AG09309 (cell line): ENCODE measurements around the gene VOPP1.
A peak's percentile ranks its signal among the peaks of the same experiment; 100 is the strongest.

Experiments used
- DNase-seq: peaks from one replicate; pipeline ENCODE4 v3.0.0-alpha.2; 2010; ENCODE audit warnings: low read depth
- H3K4me3 ChIP-seq: 2 replicates; pipeline ENCODE4 v1.5.1; 2011; ENCODE audit warnings: mild to moderate bottlenecking, low read depth, low read length, moderate library complexity; ENCODE audit not compliant: control insufficient read depth
- TF ChIP-seq, protein P1 (sequence below): IDR thresholded peaks from 2 replicates; pipeline ENCODE4 v1.5.1; 2011; ENCODE audit warnings: mild to moderate bottlenecking, low read depth, low read length, inconsistent platforms; ENCODE audit not compliant: insufficient read depth, control insufficient read depth; ENCODE audit errors: missing control alignments

VOPP1 gene

DNA sequence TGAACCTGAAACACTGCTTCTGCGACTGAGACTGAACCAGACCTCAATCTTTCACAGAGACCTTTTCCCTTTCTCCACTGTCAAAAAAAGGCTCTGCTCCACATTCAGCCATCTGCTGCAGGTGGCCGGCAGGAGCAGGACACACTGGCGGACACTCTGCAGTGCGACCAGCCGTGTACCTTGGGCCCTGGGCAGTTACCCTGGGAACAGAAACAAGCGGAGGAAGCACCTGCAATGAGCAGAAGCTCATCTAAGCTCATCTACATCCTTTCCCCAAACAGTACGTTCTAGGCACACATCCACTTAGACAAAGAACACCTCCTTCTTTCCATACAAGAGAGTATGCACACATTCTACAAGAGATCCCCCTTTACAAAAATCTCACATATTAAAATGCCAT lies 22.8 kb downstream of the VOPP1 start:
- H3K4me3 ChIP-seq = no peak overlapping the region
- DNase-seq = no peak
- TF ChIP-seq, protein P1, sequence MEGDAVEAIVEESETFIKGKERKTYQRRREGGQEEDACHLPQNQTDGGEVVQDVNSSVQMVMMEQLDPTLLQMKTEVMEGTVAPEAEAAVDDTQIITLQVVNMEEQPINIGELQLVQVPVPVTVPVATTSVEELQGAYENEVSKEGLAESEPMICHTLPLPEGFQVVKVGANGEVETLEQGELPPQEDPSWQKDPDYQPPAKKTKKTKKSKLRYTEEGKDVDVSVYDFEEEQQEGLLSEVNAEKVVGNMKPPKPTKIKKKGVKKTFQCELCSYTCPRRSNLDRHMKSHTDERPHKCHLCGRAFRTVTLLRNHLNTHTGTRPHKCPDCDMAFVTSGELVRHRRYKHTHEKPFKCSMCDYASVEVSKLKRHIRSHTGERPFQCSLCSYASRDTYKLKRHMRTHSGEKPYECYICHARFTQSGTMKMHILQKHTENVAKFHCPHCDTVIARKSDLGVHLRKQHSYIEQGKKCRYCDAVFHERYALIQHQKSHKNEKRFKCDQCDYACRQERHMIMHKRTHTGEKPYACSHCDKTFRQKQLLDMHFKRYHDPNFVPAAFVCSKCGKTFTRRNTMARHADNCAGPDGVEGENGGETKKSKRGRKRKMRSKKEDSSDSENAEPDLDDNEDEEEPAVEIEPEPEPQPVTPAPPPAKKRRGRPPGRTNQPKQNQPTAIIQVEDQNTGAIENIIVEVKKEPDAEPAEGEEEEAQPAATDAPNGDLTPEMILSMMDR = no peak

DNA sequence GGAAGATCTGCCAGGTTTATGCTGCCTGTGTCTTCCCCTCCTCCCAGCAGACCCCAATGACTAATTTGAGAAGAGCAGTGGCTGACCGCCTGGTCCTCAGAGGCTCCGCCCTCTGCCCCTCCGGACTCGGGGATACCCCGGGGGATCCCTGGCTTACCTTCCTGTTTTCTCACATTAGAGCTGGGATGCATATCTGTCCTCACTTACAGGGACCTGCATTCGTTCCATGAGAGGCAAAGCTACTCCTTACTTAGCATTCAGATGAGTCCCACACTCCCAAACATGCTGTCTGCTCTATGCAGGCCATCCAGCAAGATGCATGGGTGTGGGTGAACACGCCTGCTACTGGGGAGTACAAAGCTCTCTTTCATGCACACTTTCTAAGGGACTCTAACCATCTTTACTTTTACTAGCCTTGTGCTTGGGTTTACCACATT lies 24.0 kb downstream of the VOPP1 start:
- DNase-seq = no peak
- no peak overlapping the region for H3K4me3 ChIP-seq
- TF ChIP-seq, protein P1 = no peak

DNA sequence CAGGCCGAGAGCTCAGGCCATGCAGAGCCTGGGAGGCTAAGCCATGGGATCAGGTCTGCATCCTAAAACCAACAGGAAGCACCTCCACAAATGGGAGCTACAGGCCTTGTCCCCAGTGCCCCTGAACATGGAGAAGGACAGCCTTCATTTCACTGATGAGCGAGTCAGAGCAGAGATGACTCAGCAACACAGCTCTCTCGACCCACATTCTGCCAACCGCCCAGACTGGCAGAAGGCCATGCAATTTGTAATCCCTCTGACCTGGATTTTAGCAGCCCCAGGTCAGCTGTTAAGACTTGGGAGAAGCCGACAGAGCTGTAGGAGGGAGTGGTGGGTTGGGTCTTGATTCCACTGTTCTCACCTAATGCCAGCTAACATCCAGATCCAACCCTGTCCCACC lies 25.5 kb downstream of the VOPP1 start:
- TF ChIP-seq, protein P1 = no peak
- peak; percentile 45 for DNase-seq
- no peak overlapping the region for H3K4me3 ChIP-seq

DNA sequence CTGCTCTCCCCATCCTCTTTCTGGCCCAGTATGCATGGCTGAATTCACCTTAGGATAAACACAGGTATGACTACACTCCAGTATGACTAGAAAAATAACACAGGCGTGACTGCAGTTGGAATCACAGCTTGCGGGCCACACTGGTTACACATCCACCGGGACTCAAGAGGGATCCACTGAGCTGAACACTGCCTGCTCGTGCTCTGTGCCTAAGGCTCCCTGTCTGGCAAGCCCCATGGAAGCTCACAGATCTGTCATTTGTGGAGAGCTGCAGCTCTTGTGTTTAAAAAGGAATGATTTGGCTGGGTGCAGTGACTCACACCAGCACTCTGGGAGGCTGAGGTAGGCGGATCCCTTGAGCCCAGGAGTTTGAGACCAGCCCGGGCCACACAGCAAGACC lies 26.8 kb downstream of the VOPP1 start:
- DNase-seq = no peak
- TF ChIP-seq, protein P1 = peak; percentile 13
- H3K4me3 ChIP-seq = no peak overlapping the region

DNA sequence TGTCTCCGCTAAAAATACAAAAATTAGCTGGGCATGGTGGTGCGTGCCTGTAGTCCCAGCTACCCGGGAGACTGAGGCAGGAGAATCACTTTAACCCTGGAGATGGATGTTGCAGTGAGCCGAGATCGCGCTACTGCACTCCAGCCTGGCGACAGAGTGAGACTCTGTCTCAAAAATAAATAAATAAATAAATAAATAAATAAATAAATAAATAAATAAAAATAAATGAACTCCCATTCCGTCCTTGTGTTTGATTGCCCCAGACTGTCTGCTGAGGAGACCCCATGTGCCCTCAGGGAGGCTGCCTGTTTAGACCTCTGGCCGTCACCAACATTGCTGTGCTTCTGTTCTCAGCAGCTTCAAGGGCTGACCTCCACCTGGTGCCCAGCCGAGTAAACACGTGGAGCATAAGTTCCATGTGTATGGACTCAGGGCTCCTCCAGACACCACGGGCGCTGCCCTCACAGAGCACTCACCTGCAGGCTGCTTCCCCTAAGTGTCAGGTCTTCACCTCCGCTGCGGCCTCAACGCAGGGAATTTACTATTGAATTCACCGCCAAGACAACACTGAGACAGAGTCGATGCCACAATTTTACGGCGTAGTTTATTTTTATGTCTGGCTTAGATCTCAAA lies 32.0 kb downstream of the VOPP1 start:
- DNase-seq = no peak
- H3K4me3 ChIP-seq = no peak overlapping the region
- TF ChIP-seq, protein P1 = no peak

DNA sequence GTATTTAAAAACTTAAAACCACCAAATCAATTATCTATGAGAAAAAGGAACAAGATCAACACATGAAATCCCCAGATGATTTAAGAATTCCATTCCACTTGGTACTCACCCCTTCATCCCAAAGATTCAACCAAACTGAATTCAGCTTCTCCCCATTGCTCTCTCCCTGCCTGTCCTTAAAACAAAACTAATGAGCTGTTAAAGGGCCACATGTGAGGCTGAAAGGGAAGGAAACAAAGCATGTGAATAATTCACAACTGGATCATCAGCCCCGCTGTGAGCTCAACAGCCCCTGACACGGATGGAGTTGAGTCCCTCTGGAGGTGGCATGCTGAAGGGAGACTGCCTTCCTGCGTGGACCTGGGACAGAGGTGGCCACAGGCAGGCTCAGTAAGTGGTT lies 32.9 kb downstream of the VOPP1 start:
- DNase-seq = no peak
- TF ChIP-seq, protein P1 = no peak

More for the DNA sequence above, 32.9 kb downstream of the VOPP1 start:
- no peak overlapping the region for H3K4me3 ChIP-seq
